ENCODE measurements around the gene C1orf115. TPM values are rescaled to one million over a fixed set of nuclear protein-coding genes. Genes with fewer than 3 reads are reported as not detected.
A peak's percentile ranks its signal among the peaks of the same experiment; 100 is the strongest.

C1orf115 gene, protein sequence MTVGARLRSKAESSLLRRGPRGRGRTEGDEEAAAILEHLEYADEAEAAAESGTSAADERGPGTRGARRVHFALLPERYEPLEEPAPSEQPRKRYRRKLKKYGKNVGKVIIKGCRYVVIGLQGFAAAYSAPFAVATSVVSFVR
- 1.3 and 2.8 TPM in 2 replicates for total RNA-seq

DNA sequence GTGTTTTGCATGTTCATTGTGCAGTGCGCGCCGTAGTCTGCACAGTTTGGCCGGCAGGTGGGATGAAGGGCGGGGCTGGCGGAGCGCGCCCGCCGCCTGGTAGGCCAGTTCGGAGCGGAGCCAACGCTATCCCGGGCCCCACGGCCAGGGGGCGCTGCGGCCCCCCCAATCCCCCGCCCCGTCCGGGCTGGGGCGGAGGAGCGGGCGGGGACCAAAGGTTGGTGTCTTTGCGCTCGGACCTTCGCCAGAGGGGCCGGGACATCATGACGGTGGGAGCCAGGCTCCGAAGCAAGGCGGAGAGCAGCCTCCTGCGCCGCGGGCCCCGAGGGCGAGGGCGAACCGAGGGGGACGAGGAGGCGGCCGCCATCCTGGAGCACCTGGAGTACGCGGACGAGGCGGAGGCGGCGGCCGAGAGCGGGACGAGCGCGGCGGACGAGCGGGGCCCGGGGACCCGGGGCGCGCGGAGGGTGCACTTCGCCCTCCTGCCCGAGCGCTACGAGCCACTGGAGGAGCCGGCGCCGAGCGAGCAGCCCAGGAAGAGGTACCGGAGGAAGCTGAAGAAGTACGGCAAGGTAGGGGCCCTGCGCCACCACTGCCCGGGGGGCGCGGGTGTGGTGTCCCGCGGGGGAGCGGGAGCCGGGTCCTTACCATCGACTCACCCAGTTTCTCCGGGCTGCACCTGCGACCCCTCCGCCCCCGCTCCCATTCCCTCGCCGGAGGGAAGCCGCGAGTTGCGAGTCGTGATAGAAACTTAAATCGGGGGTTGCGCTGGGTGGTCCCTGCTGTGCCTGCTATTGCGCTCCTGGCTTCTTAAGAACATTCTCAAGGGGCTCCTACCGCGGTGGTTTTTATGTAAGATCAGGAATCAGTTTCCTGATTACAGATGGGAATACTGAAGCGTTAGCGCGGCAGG is at the start of gene C1orf115:
C1orf115 (plus strand) TSS at position 224 of the 913 bp plus-strand sequence; CDS start at position 264, 40 bp downstream.
- H3K27me3 ChIP-seq (ENCODE audit: control insufficient read depth, insufficient read depth, low read length): no peaks in the 10 kb centered on the region
- peak; percentile 49 for DNase-seq (ENCODE audit: low read depth)
- TF ChIP-seq, protein P1, sequence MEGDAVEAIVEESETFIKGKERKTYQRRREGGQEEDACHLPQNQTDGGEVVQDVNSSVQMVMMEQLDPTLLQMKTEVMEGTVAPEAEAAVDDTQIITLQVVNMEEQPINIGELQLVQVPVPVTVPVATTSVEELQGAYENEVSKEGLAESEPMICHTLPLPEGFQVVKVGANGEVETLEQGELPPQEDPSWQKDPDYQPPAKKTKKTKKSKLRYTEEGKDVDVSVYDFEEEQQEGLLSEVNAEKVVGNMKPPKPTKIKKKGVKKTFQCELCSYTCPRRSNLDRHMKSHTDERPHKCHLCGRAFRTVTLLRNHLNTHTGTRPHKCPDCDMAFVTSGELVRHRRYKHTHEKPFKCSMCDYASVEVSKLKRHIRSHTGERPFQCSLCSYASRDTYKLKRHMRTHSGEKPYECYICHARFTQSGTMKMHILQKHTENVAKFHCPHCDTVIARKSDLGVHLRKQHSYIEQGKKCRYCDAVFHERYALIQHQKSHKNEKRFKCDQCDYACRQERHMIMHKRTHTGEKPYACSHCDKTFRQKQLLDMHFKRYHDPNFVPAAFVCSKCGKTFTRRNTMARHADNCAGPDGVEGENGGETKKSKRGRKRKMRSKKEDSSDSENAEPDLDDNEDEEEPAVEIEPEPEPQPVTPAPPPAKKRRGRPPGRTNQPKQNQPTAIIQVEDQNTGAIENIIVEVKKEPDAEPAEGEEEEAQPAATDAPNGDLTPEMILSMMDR (IDR thresholded peaks at IDR 0.05; ENCODE audit: insufficient read depth, low read length, severe bottlenecking): peak; percentile 99
- no peaks in the 10 kb centered on the region for H3K36me3 ChIP-seq (ENCODE audit: control insufficient read depth, insufficient read depth, low read length)
- peak within 1 kb of the TSS; percentile 64 for H3K4me3 ChIP-seq (ENCODE audit: low read depth, low read length)
- no peak for FAIRE-seq

DNA sequence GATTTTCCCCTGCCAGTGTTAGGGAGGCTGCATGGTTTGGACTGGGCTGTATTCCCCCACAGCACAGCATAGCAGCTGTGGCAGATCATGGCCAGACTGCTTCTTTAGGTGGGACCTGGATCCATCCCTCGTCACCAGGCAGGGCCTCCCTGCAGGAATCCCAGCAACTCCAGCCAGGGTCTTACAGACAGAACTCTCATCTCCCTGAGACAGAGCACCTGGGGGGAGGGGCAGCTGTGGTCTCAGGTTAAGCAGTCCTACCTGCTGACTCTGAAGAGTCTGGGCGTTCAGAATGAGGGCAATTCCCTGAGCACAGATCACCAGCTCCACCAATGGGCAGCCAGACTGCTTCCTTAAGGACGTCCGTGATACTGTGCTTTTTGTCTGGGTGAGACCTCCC is 47.9 kb upstream of the C1orf115 start:
- TF ChIP-seq, protein P1 (IDR thresholded peaks at IDR 0.05; ENCODE audit: insufficient read depth, low read length, severe bottlenecking): no peak
- H3K27me3 ChIP-seq (ENCODE audit: control insufficient read depth, insufficient read depth, low read length): no peaks in the 10 kb centered on the region
- no peak for FAIRE-seq
- no peak overlapping the region for H3K4me3 ChIP-seq (ENCODE audit: low read depth, low read length)
- peaks cover 2% of the 10 kb centered on the region for H3K36me3 ChIP-seq (ENCODE audit: control insufficient read depth, insufficient read depth, low read length)
- DNase-seq (ENCODE audit: low read depth): no peak

DNA sequence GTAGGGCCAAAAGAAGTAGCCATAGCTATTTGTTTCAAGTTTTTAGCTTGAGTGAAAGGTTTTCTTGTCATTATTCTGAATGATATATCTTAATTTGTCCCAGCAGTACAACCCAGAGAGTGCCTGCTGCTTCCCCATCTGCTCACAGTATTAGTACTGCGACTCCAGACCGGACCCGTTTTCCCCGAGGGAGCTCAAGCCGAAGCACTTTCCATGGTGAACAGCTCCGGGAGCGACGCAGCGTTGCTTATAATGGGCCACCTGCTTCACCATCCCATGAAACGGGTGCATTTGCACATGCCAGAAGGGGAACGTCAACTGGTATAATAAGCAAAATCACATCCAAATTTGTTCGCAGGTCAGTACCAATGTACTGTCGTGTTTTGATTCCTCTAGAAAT is 37.2 kb upstream of the C1orf115 start:
- no peak for FAIRE-seq
- Histone ChIP-seq H3K36me3 (ENCODE audit: control insufficient read depth, insufficient read depth, low read length) (peaks cover 7% of the 10 kb centered on the region), H3K27me3 (ENCODE audit: control insufficient read depth, insufficient read depth, low read length) (no peaks in the 10 kb centered on the region), H3K4me3 (ENCODE audit: low read depth, low read length) (no peak overlapping the region)
- no peak for DNase-seq (ENCODE audit: low read depth)
- TF ChIP-seq, protein P1 (IDR thresholded peaks at IDR 0.05; ENCODE audit: insufficient read depth, low read length, severe bottlenecking): no peak

DNA sequence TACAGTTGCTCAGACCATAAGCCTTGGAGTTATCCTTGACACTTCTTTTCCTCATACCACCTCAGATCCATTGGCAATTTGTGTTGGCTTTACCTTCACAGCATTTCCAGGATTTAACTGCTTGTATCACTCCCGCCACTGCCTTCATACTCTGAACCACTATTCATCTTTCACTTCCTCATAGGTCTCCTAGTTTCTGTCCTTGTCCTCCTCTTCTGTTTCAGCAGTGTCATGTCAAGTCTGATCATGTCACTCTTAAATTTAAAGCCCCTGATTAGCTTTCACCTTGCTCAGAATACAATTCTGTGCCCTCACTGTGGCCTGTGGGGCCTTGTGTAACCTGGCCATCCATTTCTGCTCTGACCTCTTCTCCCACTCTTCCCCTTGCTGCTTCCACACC is 34.7 kb upstream of the C1orf115 start:
- no peaks in the 10 kb centered on the region for H3K27me3 ChIP-seq (ENCODE audit: control insufficient read depth, insufficient read depth, low read length)
- H3K4me3 ChIP-seq (ENCODE audit: low read depth, low read length): no peak overlapping the region
- TF ChIP-seq, protein P1 (IDR thresholded peaks at IDR 0.05; ENCODE audit: insufficient read depth, low read length, severe bottlenecking): no peak
- no peak for FAIRE-seq
- DNase-seq (ENCODE audit: low read depth): no peak
- peaks cover 7% of the 10 kb centered on the region for H3K36me3 ChIP-seq (ENCODE audit: control insufficient read depth, insufficient read depth, low read length)

DNA sequence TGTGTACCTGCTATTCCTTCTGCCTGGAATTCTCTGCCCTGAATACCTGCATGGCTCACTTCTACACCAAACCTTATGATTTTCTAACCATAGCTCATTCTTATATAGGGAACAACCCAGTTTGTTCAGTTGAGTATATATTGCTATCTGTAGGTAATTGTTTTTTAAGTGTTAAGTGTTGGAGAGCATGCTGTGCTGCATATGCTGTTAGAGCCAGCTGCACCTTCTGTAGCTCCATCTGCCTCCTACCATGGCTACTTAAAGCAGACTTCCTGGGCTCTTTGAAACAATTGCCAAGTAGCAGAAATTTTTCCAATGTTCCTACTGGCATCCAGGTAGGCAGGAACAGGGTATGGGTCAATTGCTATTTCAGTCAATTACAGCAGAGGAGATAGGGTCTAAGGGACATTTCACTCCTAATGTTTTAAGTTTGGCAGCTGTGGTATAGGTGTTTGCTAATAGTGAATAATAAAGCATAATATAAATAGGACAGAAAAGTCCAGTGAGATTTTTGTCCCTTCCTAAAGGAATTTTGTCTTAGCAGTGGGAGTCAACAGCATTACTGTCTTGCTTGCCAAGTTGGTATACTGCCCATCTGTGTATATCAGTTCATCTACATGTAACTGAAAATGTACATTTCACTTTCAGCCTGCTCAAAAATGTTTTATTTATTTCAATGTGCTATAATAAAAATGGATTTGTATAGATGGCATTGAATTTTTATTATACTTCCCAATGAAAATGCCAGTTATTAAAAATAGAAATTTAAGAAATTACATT is 34.0 kb upstream of the C1orf115 start:
- FAIRE-seq: no peak
- no peaks in the 10 kb centered on the region for H3K27me3 ChIP-seq (ENCODE audit: control insufficient read depth, insufficient read depth, low read length)

More for the DNA sequence above, 34.0 kb upstream of the C1orf115 start:
- no peak for DNase-seq (ENCODE audit: low read depth)
- Histone ChIP-seq H3K4me3 (ENCODE audit: low read depth, low read length) (no peak overlapping the region), H3K36me3 (ENCODE audit: control insufficient read depth, insufficient read depth, low read length) (peaks cover 10% of the 10 kb centered on the region)
- TF ChIP-seq, protein P1 (IDR thresholded peaks at IDR 0.05; ENCODE audit: insufficient read depth, low read length, severe bottlenecking): no peak
